Measurements from ENCODE around the gene MRPL20.

Gene MRPL20

DNA sequence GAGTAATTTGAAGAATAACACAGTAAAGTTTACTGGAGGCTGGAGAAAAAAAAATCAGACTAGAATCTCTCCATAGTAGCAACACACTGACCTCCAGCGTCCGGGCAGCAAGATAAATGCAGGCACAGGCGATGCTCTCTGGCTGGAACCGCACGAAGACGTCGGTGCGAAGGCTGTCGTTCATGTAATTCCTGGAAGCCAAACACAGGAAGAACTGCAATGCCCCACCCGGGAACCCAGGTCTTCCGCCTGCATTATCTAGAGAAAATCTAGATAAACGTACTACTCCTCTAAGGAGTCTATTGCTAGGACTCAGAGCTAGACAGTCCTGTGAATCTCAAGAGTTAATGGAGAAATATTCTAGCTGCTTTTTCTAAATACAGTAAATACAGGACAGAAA, 16.4 kb downstream of the MRPL20 start:
- Histone ChIP-seq H3K36me3 (ENCODE audit: insufficient read depth, low read length) (peaks cover 98% of the 10 kb centered on the region), H3K9ac (ENCODE audit: low read length) (no peak overlapping the region), H3K9me2 (ENCODE audit: low read depth, low read length) (no peaks in the 10 kb centered on the region), H3K27ac (ENCODE audit: low read depth, low read length, poor library complexity, severe bottlenecking) (no peak overlapping the region), H3K79me2 (ENCODE audit: insufficient read depth, low read length) (no peaks in the 10 kb centered on the region), H3K9me3 (ENCODE audit: low read length) (no peaks in the 10 kb centered on the region), H3K4me2 (ENCODE audit: low read length) (no peak overlapping the region), H3K27me3 (ENCODE audit: insufficient read depth, low read length) (no peaks in the 10 kb centered on the region), H3F3A (ENCODE audit: insufficient read depth, low read length) (no peaks in the 10 kb centered on the region), H4K20me1 (ENCODE audit: insufficient read depth, low read length) (no peaks in the 10 kb centered on the region), H3K4me1 (ENCODE audit: insufficient read depth, low read length, severe bottlenecking) (no peaks in the 10 kb centered on the region), H2AFZ (ENCODE audit: low read length) (no peak overlapping the region), H3K4me3 (ENCODE audit: low read depth, low read length, poor library complexity, severe bottlenecking) (no peak overlapping the region)
- no peak for TF ChIP-seq CTCF (IDR thresholded peaks at IDR 0.05; ENCODE audit: low read length)
- TF ChIP-seq EZH2 (IDR thresholded peaks at IDR 0.05; ENCODE audit: borderline replicate concordance, low read length), result no peak

DNA sequence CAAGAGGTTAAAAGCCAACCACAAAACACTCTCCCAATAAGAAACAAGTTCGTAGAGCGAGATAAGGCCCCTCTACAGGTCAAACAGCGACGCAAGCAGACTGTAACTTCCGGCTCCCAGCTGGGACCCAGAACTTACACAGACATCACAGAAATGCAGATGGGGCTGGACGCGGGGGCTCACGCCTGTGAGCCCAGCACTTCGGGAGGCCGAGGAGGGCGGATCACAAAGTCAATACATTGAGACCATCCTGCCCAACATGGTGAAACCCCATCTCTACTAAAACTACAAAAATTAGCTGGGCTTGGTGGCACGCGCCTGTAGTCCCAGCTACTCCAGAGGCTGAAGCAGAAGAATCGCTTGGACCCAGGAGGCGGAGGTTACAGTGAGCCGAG, 19.0 kb downstream of the MRPL20 start:
- TF ChIP-seq CTCF (IDR thresholded peaks at IDR 0.05; ENCODE audit: low read length), result no peak
- TF ChIP-seq EZH2 (IDR thresholded peaks at IDR 0.05; ENCODE audit: borderline replicate concordance, low read length), result no peak
- H2AFZ ChIP-seq (ENCODE audit: low read length), result no peak overlapping the region
- no peaks in the 10 kb centered on the region for H3K27me3 ChIP-seq (ENCODE audit: insufficient read depth, low read length)
- H3K9ac ChIP-seq (ENCODE audit: low read length), result no peak overlapping the region
- H3K9me2 ChIP-seq (ENCODE audit: low read depth, low read length), result no peaks in the 10 kb centered on the region
- no peaks in the 10 kb centered on the region for H3F3A ChIP-seq (ENCODE audit: insufficient read depth, low read length)
- no peak overlapping the region for H3K4me3 ChIP-seq (ENCODE audit: low read depth, low read length, poor library complexity, severe bottlenecking)
- H3K27ac ChIP-seq (ENCODE audit: low read depth, low read length, poor library complexity, severe bottlenecking), result no peak overlapping the region
- no peak overlapping the region for H3K4me2 ChIP-seq (ENCODE audit: low read length)
- no peaks in the 10 kb centered on the region for H3K9me3 ChIP-seq (ENCODE audit: low read length)
- H3K4me1 ChIP-seq (ENCODE audit: insufficient read depth, low read length, severe bottlenecking), result no peaks in the 10 kb centered on the region
- H3K36me3 ChIP-seq (ENCODE audit: insufficient read depth, low read length), result peaks cover 87% of the 10 kb centered on the region
- H3K79me2 ChIP-seq (ENCODE audit: insufficient read depth, low read length), result no peaks in the 10 kb centered on the region
- H4K20me1 ChIP-seq (ENCODE audit: insufficient read depth, low read length), result no peaks in the 10 kb centered on the region

GRCh38 chr1:1387098-1388077, 19.7 kb downstream of the MRPL20 start:
- H4K20me1 ChIP-seq (ENCODE audit: insufficient read depth, low read length), result no peaks in the 10 kb centered on the region
- no peak overlapping the region for H3K4me3 ChIP-seq (ENCODE audit: low read depth, low read length, poor library complexity, severe bottlenecking)
- H3K9me2 ChIP-seq (ENCODE audit: low read depth, low read length), result no peaks in the 10 kb centered on the region
- peaks cover 80% of the 10 kb centered on the region for H3K36me3 ChIP-seq (ENCODE audit: insufficient read depth, low read length)
- H3K4me1 ChIP-seq (ENCODE audit: insufficient read depth, low read length, severe bottlenecking), result no peaks in the 10 kb centered on the region
- no peak overlapping the region for H3K4me2 ChIP-seq (ENCODE audit: low read length)
- H2AFZ ChIP-seq (ENCODE audit: low read length), result no peak overlapping the region
- H3F3A ChIP-seq (ENCODE audit: insufficient read depth, low read length), result no peaks in the 10 kb centered on the region
- no peak overlapping the region for H3K9ac ChIP-seq (ENCODE audit: low read length)
- no peaks in the 10 kb centered on the region for H3K79me2 ChIP-seq (ENCODE audit: insufficient read depth, low read length)
- no peaks in the 10 kb centered on the region for H3K9me3 ChIP-seq (ENCODE audit: low read length)
- TF ChIP-seq EZH2 (IDR thresholded peaks at IDR 0.05; ENCODE audit: borderline replicate concordance, low read length) (no peak), CTCF (IDR thresholded peaks at IDR 0.05; ENCODE audit: low read length) (no peak)
- H3K27me3 ChIP-seq (ENCODE audit: insufficient read depth, low read length), result no peaks in the 10 kb centered on the region
- no peak overlapping the region for H3K27ac ChIP-seq (ENCODE audit: low read depth, low read length, poor library complexity, severe bottlenecking)

Data from OCI-LY1 (cell line).